ENCODE results near the gene EIF4E1B.

DNA sequence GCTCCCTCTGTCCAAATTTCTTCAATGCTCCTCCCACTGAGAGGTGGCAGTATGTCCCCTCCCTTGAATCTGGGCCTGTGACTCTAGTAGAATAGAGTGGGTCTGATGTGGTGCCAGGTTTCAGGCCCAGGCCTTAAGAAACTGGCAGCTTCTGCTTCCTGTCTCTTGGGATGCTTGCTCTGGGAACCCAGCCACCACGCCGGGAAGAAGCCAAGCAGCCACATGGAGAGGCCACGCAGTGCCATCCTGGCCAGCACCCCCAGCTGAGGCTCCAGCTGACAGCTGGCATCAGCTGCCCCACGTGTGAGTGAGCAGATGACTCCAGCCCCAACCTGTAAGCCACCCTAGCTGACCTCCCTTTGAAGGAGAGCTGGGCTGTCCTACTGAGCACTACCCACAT lies 9.5 kb downstream of the EIF4E1B start:
- TF ChIP-seq, protein P1, sequence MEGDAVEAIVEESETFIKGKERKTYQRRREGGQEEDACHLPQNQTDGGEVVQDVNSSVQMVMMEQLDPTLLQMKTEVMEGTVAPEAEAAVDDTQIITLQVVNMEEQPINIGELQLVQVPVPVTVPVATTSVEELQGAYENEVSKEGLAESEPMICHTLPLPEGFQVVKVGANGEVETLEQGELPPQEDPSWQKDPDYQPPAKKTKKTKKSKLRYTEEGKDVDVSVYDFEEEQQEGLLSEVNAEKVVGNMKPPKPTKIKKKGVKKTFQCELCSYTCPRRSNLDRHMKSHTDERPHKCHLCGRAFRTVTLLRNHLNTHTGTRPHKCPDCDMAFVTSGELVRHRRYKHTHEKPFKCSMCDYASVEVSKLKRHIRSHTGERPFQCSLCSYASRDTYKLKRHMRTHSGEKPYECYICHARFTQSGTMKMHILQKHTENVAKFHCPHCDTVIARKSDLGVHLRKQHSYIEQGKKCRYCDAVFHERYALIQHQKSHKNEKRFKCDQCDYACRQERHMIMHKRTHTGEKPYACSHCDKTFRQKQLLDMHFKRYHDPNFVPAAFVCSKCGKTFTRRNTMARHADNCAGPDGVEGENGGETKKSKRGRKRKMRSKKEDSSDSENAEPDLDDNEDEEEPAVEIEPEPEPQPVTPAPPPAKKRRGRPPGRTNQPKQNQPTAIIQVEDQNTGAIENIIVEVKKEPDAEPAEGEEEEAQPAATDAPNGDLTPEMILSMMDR (IDR thresholded peaks at IDR 0.05 in 8 of 11, conservative IDR thresholded peaks at IDR 0.05 in 3 of 11), result no peak
- TF ChIP-seq POLR2A (IDR thresholded peaks at IDR 0.05) (no peak), POLR2AphosphoS5 (IDR thresholded peaks at IDR 0.05) (no peak)

All from spleen (tissue), 7 donors.